Measurements from ENCODE around the gene TMEFF2. TPM values are rescaled to one million over a fixed set of nuclear protein-coding genes. Genes with fewer than 3 reads are reported as not detected.

TMEFF2 gene
- total and polyA plus RNA-seq, 3 donors from 2014 or later, result 2.2 to 3.0 (median 2.7) TPM

- intact Hi-C loops (cut with DNase I; ENCODE audit: low total_unique reads), result no loop called here
- no peaks in the 10 kb centered on the region for H3K9me3 ChIP-seq
- no peaks in the 10 kb centered on the region for H3K4me1 ChIP-seq
- DNase-seq, result no peak
- H3K27me3 ChIP-seq, result no peaks in the 10 kb centered on the region
- WGBS, 2 donors, result 90 to 98% methylated on average over 1 of the region's 1 CpG
- no peaks in the 10 kb centered on the region for H3K36me3 ChIP-seq (ENCODE audit: low read depth, missing control alignments)
- H3K27ac ChIP-seq, result no peak overlapping the region
- no peak overlapping the region for H3K4me3 ChIP-seq
- TF ChIP-seq CTCF (IDR thresholded peaks at IDR 0.05), result no peak
- no peak for TF ChIP-seq POLR2A (IDR thresholded peaks at IDR 0.05)
These were observed 156.6 kb downstream of the TMEFF2 start for GRCh38 chr2:192038110-192038509.

GRCh38 chr2:192035731-192036442 lies 158.8 kb downstream of the TMEFF2 start:
- Histone ChIP-seq H3K36me3 (ENCODE audit: low read depth, missing control alignments) (no peaks in the 10 kb centered on the region), H3K27me3 (no peaks in the 10 kb centered on the region), H3K27ac (no peak overlapping the region), H3K9me3 (no peaks in the 10 kb centered on the region), H3K4me3 (no peak overlapping the region), H3K4me1 (no peaks in the 10 kb centered on the region)
- TF ChIP-seq POLR2A (IDR thresholded peaks at IDR 0.05), result no peak
- TF ChIP-seq CTCF (IDR thresholded peaks at IDR 0.05), result no peak
- intact Hi-C loops (cut with DNase I; ENCODE audit: low total_unique reads), result no loop called here
- DNase-seq, result no peak
- WGBS, 2 donors, result 29 to 31% methylated on average over 3 of the region's 3 CpGs

GRCh38 chr2:192030856-192031255 lies 163.9 kb downstream of the TMEFF2 start:
- Histone ChIP-seq H3K27ac (no peak overlapping the region), H3K9me3 (no peaks in the 10 kb centered on the region), H3K4me3 (no peak overlapping the region), H3K36me3 (ENCODE audit: low read depth, missing control alignments) (no peaks in the 10 kb centered on the region), H3K4me1 (no peaks in the 10 kb centered on the region), H3K27me3 (no peaks in the 10 kb centered on the region)
- no peak for DNase-seq
- intact Hi-C loops (cut with DNase I; ENCODE audit: low total_unique reads), result no loop called here
- TF ChIP-seq CTCF (IDR thresholded peaks at IDR 0.05) (no peak), POLR2A (IDR thresholded peaks at IDR 0.05) (no peak)
- 92 to 97% methylated on average over 3 of the region's 3 CpGs for WGBS, 2 donors

GRCh38 chr2:192030289-192030688 lies 164.4 kb downstream of the TMEFF2 start:
- no peak for TF ChIP-seq CTCF (IDR thresholded peaks at IDR 0.05)
- no peak for TF ChIP-seq POLR2A (IDR thresholded peaks at IDR 0.05)
- 94% methylated on average over 1 of the region's 1 CpG for WGBS, 2 donors
- intact Hi-C loops (cut with DNase I; ENCODE audit: low total_unique reads), result no loop called here
- DNase-seq, result no peak
- no peaks in the 10 kb centered on the region for H3K4me1 ChIP-seq
- H3K27ac ChIP-seq, result no peak overlapping the region
- H3K4me3 ChIP-seq, result no peak overlapping the region
- no peaks in the 10 kb centered on the region for H3K36me3 ChIP-seq (ENCODE audit: low read depth, missing control alignments)
- H3K9me3 ChIP-seq, result no peaks in the 10 kb centered on the region
- H3K27me3 ChIP-seq, result no peaks in the 10 kb centered on the region

- peak; percentile 36 for DNase-seq
- Histone ChIP-seq H3K36me3 (ENCODE audit: low read depth, missing control alignments) (no peaks in the 10 kb centered on the region), H3K4me1 (no peaks in the 10 kb centered on the region), H3K27ac (no peak overlapping the region), H3K4me3 (no peak overlapping the region), H3K9me3 (no peaks in the 10 kb centered on the region), H3K27me3 (no peaks in the 10 kb centered on the region)
- TF ChIP-seq POLR2A (IDR thresholded peaks at IDR 0.05), result no peak
- TF ChIP-seq CTCF (IDR thresholded peaks at IDR 0.05), result no peak
- intact Hi-C loops (cut with DNase I; ENCODE audit: low total_unique reads), result no loop called here
- WGBS, 2 donors, result 74 to 83% methylated on average over 2 of the region's 2 CpGs
These were observed 165.6 kb downstream of the TMEFF2 start for GRCh38 chr2:192029089-192029488.
